PFSK-1 (cell line): Measurements from ENCODE around the gene PDK2.

Source experiments
- POLR2AphosphoS5 ChIP-seq: IDR thresholded peaks from 2 replicates; pipeline ENCODE4 v1.6.1; 2012; ENCODE audit warnings: low read depth, mild to moderate bottlenecking, control low read depth, low read length, moderate library complexity
- TAF1 ChIP-seq: IDR thresholded peaks from 2 replicates; pipeline ENCODE4 v1.6.1; 2012; ENCODE audit warnings: low read length, control low read depth, borderline replicate concordance; ENCODE audit not compliant: insufficient read depth

GRCh38 chr17:50149091-50149416 is 53.9 kb downstream of the PDK2 start:
- TF ChIP-seq TAF1 (no peak), POLR2AphosphoS5 (no peak; the same call in 1 of the 2 replicates)
